HG03558 (cell line): ENCODE data around the gene DDX10.
"Not testable (repeated sequence)": the region's sequence is repeated elsewhere in the genome, so short reads cannot be mapped to it uniquely, and the experiment has no call there.

Experiments
- ATAC-seq: cut with Tn5 transposase; IDR thresholded peaks from one replicate; pipeline ENCODE4 v1.9.1; 2021; ENCODE audit warnings: moderate number of reproducible peaks; ENCODE audit not compliant: unreplicated experiment; ENCODE audit errors: extremely low read depth

The DDX10 gene

DNA sequence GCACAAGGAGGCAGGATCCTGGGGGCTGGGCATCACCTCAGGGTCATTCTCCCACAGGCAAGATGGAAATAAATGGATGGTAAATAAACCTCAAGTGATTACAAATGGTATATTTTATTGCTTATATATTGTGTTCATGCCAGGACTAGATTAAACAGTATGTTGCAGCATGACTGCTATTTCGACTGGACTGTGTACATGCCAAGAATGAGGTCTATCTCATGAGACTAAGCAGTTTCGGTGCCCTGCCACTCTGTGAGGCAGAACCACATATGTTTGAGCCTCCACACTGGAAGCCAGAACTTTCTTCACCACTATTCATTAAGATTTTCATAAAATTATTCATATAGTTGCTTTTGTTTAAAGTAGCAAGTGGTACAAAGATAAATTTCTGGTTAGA, 140.2 kb downstream of the DDX10 start:
- ATAC-seq: no peak

GRCh38 chr11:108807262-108807661, 142.4 kb downstream of the DDX10 start:
- no peak for ATAC-seq

DNA sequence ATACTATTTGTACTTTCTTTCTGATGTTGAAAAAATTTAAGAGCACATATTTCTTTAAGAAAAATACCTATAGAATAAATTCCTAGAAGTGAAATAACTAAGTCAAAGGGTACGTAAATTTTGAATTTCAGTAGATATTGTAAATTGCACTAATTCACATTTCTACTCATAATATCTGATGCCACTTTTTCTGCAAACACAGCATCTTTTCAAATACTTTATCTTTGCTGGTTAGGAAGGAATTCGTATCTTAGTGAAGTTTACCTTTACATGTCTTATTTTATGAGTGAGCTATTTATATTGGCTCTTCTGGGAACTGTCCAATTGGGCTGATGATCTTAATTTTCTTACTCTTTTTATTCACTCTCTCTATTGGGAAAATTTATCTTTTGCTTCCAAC, 148.2 kb downstream of the DDX10 start:
- no peak for ATAC-seq

- ATAC-seq: no peak
Observed at GRCh38 chr11:108817976-108818375, 153.1 kb downstream of the DDX10 start.

GRCh38 chr11:108818971-108819370, 154.1 kb downstream of the DDX10 start:
- no peak for ATAC-seq

GRCh38 chr11:108819957-108820356, 155.1 kb downstream of the DDX10 start:
- ATAC-seq: no peak

DNA sequence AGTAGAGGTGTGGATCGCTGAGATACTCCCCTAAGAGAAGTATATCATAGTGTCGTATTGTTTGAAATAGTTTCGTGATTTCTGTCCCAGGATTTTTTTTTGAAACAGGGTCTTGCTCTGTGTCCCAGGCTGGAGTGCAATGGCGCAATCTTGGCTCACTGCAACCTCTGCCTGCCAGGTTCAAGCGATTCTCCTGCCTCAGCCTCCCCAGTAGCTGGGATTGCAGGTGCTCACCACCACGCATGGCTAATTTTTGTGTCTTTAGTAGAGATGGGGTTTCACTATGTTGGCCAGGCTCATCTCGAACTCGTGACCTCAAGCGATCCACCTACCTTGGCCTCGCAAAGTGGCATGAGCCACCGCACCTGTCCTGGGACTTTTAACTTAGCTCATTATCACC, 159.1 kb downstream of the DDX10 start:
- ATAC-seq: not testable (repeated sequence)

- ATAC-seq: no peak
Observed at GRCh38 chr11:108824545-108824944, 159.7 kb downstream of the DDX10 start.

DNA sequence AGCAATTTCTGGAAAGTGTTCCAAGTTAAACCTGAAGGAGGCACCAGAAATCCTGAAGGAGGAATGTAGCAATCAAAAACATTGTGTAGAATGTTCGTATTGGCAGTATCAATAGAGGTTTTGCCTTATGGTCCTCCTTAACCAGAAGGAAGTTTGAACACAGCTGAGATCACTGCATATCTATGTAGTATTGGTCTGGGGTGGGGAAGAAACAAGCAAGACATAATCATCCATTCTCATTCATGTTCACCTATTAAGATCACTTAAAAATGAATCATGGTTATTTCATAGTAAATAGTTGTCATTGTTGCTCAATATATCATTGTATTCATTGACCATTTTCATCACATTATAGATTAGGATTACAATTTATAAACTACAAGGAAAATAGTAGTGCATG, 160.5 kb downstream of the DDX10 start:
- ATAC-seq: no peak

DNA sequence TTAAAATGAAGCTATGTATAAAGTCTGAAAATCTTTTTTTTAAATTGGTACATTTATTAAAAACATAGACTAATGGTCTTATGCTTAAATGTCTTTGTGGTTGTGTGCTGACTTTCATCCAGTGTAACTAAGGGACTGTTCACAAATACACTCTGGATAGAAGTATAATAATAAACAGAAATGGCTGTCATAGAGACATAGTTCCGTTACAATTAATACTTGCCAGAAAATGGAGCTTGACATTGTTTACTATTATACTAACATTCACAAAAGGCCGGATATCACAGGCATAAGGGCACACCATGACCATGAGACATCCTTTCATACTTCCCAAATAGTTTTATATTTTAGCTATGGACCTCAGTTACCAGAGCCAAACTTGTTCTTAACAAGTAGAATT, 161.3 kb downstream of the DDX10 start:
- no peak for ATAC-seq

DNA sequence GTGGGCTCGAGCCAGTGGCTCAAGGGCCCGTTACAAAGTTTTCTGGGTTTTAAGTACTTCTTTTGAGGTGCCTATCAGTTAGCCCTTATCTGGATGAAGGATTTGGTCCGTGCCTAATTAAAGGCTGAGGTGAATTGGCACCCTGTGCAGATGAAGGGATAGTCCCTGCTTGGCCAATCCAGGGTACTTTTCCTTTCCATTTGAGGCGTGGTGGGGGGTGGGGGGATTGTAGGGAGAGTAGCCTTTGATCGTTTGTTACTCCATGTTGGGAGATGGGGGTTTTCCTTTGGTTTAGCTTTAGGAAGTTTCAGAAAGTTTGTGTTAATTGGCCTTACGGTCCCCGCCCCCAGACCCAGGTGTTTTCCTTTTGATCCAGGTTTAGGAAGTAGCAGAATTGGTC, 170.8 kb downstream of the DDX10 start:
- no peak for ATAC-seq

DNA sequence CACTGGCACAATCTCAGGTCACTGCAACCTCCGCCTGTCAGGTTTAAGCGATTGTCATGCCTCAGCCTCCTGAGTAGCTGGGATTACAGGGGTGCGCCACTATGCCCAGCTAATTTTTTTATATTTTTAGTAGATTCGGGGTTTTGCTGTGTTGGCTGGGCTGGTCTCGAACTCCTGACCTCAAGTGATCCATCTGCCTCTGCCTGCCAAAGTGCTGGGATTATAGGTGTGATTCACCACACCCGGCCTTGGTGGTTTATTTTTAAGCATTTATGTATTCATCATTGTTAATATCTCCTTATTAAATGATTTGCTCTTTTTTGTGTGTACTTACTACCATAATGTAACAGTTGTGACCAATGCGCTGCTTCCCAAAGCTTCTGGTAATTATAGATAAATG, 171.7 kb downstream of the DDX10 start:
- no peak for ATAC-seq

- ATAC-seq: no peak
Observed at GRCh38 chr11:108838102-108838791, 173.4 kb downstream of the DDX10 start.

- no peak for ATAC-seq
Observed at GRCh38 chr11:108838792-108839105, 173.9 kb downstream of the DDX10 start.

DNA sequence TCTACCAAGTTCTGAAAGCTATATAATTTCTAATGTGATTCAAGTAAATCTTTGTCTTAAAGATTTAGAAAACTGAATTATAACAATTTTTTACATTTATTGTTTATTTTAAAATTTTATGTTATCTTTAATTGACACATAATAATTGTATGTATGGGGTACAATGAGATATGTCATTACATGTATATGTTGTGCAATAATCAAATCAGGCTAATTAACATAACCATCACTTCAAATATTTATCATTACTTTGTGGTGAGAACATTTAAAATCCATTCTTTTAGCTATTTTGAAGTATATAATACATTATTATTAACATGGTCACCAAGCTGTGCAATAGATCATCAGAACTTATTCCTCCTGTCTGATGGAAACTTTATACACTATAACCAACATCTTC, 181.1 kb downstream of the DDX10 start:
- ATAC-seq: no peak

DNA sequence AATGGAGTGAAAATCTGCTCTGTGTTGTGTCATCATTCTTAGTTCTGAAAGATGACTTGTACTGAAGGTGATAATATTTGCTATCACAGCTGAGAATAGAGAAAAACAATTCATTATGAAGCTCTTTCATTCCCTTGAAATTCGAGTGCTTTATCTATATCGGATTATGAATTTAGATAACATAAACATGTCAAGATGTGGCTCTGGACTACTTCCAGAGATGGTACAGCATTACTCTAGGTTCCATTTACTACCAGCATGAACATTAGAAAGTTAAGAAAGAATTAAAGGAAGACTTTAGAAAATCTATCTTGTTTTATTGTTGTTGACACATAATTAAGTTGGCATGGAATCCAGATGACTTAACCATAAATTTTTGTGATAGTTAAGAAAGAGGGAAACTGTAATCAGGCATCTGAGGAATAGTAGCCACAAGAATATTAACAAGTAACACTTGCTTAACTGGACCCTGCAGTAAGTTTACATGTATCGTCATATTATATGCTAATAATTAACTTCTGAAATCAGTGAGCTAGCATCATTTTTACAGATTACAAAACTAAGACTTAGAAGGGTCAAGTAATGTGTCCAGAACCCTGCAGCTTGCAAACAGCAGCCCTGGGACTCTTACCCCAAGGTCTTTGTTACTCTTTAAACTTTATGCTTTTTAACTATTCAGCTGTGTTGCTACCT, 182.6 kb downstream of the DDX10 start:
- no peak for ATAC-seq

DNA sequence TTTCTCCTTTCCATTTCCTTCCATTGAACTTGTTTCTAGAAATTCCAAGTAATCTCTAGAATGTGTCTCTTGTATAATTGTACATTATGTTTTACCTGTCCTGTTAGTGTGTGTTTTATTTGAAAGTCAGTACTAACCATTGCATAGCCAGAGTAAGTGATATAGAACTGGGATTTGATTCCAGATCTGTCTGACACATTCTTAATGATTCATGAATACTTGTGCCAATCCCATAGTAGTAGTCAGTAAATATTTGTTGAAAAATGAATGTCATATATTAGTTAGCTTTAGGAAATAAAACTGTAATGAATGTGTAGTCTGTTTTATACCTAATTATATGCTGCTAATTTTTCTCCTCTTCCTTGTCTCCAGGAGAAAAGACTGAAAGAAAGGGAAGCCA, 186.9 kb downstream of the DDX10 start:
- no peak for ATAC-seq

- no peak for ATAC-seq
Observed at GRCh38 chr11:108852701-108853100, 187.8 kb downstream of the DDX10 start.

- ATAC-seq: no peak
Observed at GRCh38 chr11:108853151-108853550, 188.3 kb downstream of the DDX10 start.

DNA sequence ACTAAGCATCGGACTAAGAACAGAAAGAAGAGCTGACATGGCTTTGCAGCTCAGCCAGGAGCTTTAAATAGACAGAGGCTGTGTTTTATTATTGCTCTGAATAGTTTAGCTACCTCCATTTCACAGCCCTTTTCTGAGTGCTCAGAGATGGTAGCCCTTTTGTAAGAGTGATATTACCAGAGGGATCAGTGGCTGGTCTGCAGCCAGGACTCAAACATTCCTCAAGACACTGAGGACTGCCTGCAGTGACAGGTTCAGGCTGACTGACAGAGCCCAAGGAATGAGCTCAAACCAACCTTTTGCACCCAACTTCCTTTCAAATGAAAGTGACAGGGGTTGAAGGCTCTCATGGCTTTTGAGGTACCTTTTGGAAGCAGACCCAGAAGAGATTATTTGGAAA, 189.0 kb downstream of the DDX10 start:
- ATAC-seq: peak; percentile 15

DNA sequence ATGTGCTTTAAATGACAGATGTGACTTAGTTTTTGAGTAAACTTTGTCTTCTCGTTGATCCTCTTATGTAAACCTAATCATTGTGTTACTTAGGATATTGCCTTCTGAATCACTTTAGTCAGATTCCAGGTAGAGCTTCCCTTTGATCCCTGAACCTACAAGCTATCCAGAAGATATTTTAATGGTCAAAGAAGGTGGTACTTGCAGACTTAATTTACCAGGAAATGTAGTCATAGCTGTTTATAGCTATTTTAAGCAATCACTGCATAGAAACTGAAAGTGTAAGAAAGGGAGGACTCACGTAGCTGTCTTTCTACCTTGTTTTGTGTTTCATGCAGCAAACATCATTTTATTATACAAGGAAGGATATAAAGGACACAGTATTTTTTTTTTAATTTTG, 189.5 kb downstream of the DDX10 start:
- peak; percentile 95 for ATAC-seq

GRCh38 chr11:108857382-108857781, 192.5 kb downstream of the DDX10 start:
- no peak for ATAC-seq
